ENCODE data around the gene MTHFSD.

Gene MTHFSD

DNA sequence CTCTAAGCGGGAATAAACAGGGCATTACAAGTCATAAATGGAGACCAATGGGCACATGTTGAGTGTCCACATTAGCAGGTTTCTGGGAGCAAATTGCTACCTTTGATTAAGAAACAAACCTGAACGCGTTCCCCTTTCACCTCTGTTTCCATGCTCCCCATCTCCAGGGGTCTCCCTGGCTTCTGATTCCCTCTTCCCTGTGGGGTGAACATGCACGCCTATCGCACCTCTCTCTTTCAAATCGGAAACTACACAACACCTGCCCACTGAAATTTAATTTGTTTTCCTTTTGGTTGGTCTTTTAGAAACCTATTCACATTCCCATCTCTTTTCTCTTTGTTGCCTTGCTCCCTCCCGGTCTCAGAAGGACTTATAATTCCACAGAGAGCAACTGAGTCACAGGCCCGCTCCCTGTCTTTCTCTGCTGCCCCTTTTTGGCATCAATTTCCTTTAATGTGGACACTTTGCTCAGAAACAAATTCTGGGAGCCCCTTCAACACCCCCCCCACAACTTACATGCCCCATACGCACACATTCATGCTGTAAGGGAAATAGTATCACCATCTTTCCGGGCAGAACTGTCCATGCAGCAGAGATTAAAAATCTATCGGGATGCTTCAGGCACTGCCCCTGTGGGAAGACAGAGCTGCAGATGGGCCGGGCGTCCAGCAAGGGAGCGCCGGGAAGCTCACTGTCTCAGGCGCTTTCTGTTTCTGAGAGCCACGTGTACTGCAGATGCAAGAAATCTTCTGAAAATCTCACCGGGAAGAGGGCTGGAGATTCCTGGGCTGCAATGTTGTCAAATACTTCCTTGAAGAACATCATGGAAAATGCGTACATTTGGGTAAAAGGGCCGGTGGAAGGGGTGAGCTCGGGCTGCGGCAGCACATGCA is 51.9 kb downstream of the MTHFSD start:
- Histone ChIP-seq H3F3A (ENCODE audit: insufficient read depth, low read length) (no peaks in the 10 kb centered on the region), H4K20me1 (ENCODE audit: insufficient read depth, low read length) (no peaks in the 10 kb centered on the region), H3K4me3 (ENCODE audit: low read length) (no peak overlapping the region), H2AFZ (ENCODE audit: low read length) (no peak overlapping the region), H3K27me3 (replicated peaks; ENCODE audit: insufficient read depth, low read length) (peaks cover 66% of the 10 kb centered on the region), H3K36me3 (replicated peaks; ENCODE audit: insufficient read depth, low read length) (no peaks in the 10 kb centered on the region), H3K79me2 (ENCODE audit: low read length) (no peaks in the 10 kb centered on the region), H3K9me2 (replicated peaks; ENCODE audit: insufficient read depth, low read length) (no peaks in the 10 kb centered on the region), H3K4me2 (ENCODE audit: low read depth, low read length) (no peak overlapping the region), H3K27ac (ENCODE audit: low read length) (no peak overlapping the region), H3K4me1 (ENCODE audit: low read length) (no peaks in the 10 kb centered on the region), H3K9ac (ENCODE audit: low read length) (no peak overlapping the region), H3K9me3 (replicated peaks; ENCODE audit: insufficient read depth, low read length) (no peaks in the 10 kb centered on the region)
- TF ChIP-seq EZH2phosphoT487 (IDR thresholded peaks at IDR 0.05; ENCODE audit: low read length) (no peak), EZH2 (optimal IDR thresholded peaks at IDR 0.05; ENCODE audit: low read depth, low read length) (no peak)
- TF ChIP-seq, protein P1, sequence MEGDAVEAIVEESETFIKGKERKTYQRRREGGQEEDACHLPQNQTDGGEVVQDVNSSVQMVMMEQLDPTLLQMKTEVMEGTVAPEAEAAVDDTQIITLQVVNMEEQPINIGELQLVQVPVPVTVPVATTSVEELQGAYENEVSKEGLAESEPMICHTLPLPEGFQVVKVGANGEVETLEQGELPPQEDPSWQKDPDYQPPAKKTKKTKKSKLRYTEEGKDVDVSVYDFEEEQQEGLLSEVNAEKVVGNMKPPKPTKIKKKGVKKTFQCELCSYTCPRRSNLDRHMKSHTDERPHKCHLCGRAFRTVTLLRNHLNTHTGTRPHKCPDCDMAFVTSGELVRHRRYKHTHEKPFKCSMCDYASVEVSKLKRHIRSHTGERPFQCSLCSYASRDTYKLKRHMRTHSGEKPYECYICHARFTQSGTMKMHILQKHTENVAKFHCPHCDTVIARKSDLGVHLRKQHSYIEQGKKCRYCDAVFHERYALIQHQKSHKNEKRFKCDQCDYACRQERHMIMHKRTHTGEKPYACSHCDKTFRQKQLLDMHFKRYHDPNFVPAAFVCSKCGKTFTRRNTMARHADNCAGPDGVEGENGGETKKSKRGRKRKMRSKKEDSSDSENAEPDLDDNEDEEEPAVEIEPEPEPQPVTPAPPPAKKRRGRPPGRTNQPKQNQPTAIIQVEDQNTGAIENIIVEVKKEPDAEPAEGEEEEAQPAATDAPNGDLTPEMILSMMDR (IDR thresholded peaks at IDR 0.05; ENCODE audit: low read length): no peak
- DNase-seq: no peak

GRCh38 chr16:86501989-86502855 is 52.8 kb downstream of the MTHFSD start:
- no peak overlapping the region for H3K27ac ChIP-seq (ENCODE audit: low read length)
- no peaks in the 10 kb centered on the region for H3K79me2 ChIP-seq (ENCODE audit: low read length)
- H3K9me3 ChIP-seq (replicated peaks; ENCODE audit: insufficient read depth, low read length): no peaks in the 10 kb centered on the region
- no peak for DNase-seq
- no peaks in the 10 kb centered on the region for H3K36me3 ChIP-seq (replicated peaks; ENCODE audit: insufficient read depth, low read length)
- H3K9me2 ChIP-seq (replicated peaks; ENCODE audit: insufficient read depth, low read length): no peaks in the 10 kb centered on the region
- no peak overlapping the region for H3K9ac ChIP-seq (ENCODE audit: low read length)
- H2AFZ ChIP-seq (ENCODE audit: low read length): no peak overlapping the region
- H3F3A ChIP-seq (ENCODE audit: insufficient read depth, low read length): no peaks in the 10 kb centered on the region
- no peaks in the 10 kb centered on the region for H4K20me1 ChIP-seq (ENCODE audit: insufficient read depth, low read length)
- no peak overlapping the region for H3K4me3 ChIP-seq (ENCODE audit: low read length)
- TF ChIP-seq EZH2 (optimal IDR thresholded peaks at IDR 0.05; ENCODE audit: low read depth, low read length): no peak
- TF ChIP-seq, protein P1 (IDR thresholded peaks at IDR 0.05; ENCODE audit: low read length): no peak
- TF ChIP-seq EZH2phosphoT487 (IDR thresholded peaks at IDR 0.05; ENCODE audit: low read length): no peak
- no peaks in the 10 kb centered on the region for H3K4me1 ChIP-seq (ENCODE audit: low read length)
- H3K27me3 ChIP-seq (replicated peaks; ENCODE audit: insufficient read depth, low read length): peaks cover 68% of the 10 kb centered on the region
- no peak overlapping the region for H3K4me2 ChIP-seq (ENCODE audit: low read depth, low read length)

DNA sequence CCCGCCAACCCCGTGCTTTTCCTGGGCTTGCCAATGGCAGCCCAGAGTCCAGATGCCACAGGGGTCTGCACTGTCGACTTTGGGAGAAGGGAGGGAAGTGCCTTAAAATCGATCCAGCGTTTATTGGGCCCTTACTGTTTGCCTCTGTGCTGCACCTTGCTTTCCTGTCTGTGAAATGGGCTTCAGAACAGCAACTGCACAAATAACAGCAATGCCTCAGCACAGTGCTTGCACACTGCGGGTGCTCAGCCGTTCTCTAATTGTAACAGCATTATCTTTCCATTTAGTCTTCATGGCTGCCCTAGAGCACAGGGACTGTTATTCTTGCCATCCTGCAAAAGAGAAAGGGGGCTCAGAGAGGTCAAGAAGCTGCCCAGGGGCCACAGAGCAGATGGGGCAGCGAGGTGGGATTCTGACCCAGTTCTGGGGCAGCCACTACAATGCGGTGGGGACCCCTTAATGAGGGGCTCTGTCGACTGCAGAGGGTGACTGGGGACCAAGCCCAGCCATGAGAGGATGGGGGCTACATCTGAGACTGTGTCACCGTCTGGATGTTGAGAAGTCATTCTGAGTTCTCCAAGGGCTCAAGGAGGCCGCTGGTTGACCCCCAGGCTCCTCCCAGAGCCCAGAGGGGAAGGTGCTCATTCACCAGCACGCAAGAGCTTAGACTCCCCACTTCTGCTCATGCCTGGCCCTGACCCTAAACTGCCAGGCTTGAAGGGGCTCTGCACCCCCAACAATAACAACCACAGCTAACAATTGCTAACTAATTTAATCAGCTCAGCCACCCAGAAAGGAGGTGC is 54.1 kb downstream of the MTHFSD start:
- Histone ChIP-seq H3K4me1 (ENCODE audit: low read length) (no peaks in the 10 kb centered on the region), H3K9me2 (replicated peaks; ENCODE audit: insufficient read depth, low read length) (no peaks in the 10 kb centered on the region), H2AFZ (ENCODE audit: low read length) (no peak overlapping the region), H3K79me2 (ENCODE audit: low read length) (no peaks in the 10 kb centered on the region), H3K4me2 (ENCODE audit: low read depth, low read length) (no peak overlapping the region), H3K27ac (ENCODE audit: low read length) (no peak overlapping the region), H3F3A (ENCODE audit: insufficient read depth, low read length) (no peaks in the 10 kb centered on the region), H3K36me3 (replicated peaks; ENCODE audit: insufficient read depth, low read length) (no peaks in the 10 kb centered on the region), H4K20me1 (ENCODE audit: insufficient read depth, low read length) (no peaks in the 10 kb centered on the region), H3K9me3 (replicated peaks; ENCODE audit: insufficient read depth, low read length) (no peaks in the 10 kb centered on the region), H3K27me3 (replicated peaks; ENCODE audit: insufficient read depth, low read length) (peaks cover 70% of the 10 kb centered on the region), H3K4me3 (ENCODE audit: low read length) (no peak overlapping the region), H3K9ac (ENCODE audit: low read length) (no peak overlapping the region)
- no peak for DNase-seq
- TF ChIP-seq EZH2 (optimal IDR thresholded peaks at IDR 0.05; ENCODE audit: low read depth, low read length): no peak
- no peak for TF ChIP-seq EZH2phosphoT487 (IDR thresholded peaks at IDR 0.05; ENCODE audit: low read length)
- TF ChIP-seq, protein P1 (IDR thresholded peaks at IDR 0.05; ENCODE audit: low read length): no peak

All from MM.1S (cell line).